Endothelial cell of umbilical vein (primary cell): ENCODE measurements around the gene PPP2R5D.

ENCODE experiments used
- CTCF ChIP-seq, 2 donors: IDR thresholded peaks; 1 replicate in 1 of 2; 2 replicates in 1 of 2; pipeline ENCODE4 v1.5.1; 2011; ENCODE audit warnings: low read length in 2 of 2, mild to moderate bottlenecking in 2 of 2, moderate library complexity in 2 of 2, control low read depth in 1 of 2, inconsistent platforms in 1 of 2, low read depth in 1 of 2; ENCODE audit not compliant: insufficient read depth in 1 of 2; ENCODE audit errors: extremely low read depth in 1 of 2
- EZH2 ChIP-seq: IDR thresholded peaks from 2 replicates; pipeline ENCODE4 v1.6.1; 2012; ENCODE audit warnings: borderline replicate concordance, low read depth, mild to moderate bottlenecking, moderate library complexity, low read length, inconsistent platforms; ENCODE audit not compliant: severe bottlenecking

DNA sequence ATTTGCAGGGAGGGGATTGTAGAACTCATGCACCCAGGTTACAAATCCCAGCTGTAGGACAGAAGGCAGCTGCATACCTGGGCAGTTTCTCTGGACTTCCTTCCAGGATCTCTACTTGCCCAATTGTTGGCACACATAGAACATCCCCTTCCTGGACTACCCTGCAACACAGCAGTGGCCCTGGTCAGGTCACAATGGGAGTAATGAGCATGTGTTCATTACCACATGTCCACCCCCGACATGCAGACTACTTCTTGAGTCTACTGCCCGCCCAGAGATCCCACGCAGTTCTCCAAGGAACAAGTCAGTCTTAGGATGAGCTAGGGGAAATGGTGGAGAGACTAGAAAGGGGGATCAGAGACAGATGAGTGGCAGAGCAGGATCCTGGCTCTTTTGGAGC lies 10.4 kb upstream of the PPP2R5D start:
- TF ChIP-seq CTCF (IDR thresholded peaks at IDR 0.05; ENCODE audit: extremely low read depth in 1 of 2, insufficient read depth in 1 of 2, low read depth in 1 of 2, low read length in 2 of 2) (no peak), EZH2 (no peak)
